ENCODE measurements around the gene FANCE. TPM values are rescaled to one million over a fixed set of nuclear protein-coding genes. Genes with fewer than 3 reads are reported as not detected.

FANCE gene
- total and polyA plus RNA-seq, 9 of the 15 experiments (the other 6 are each of a cell fraction or from before 2014, with no cell fraction given) = 5.7 to 30.2 (median 17.0) TPM

DNA sequence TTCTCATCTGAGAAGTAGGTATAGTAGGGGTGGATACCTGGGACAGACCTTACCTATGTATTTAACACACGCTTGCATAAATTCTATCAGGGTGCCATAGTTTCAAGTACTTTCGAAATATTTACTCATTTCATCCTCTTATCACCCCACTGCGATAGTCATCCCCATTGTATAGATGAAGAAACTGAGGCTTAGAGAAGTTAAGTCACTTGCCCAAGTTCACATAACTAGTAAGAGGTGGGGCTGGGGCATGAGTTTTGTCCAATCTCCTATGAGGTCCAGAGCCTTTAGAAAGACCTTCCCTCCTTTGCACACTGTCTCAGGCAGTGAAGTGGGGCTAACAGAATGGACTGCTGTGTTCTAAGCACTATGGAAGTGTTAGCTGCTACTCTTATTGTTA lies 54.4 kb downstream of the FANCE start:
- Histone ChIP-seq H3K4me3 (no peak overlapping the region), H3K27me3 (ENCODE audit: control insufficient read depth in 2 of 2, insufficient read depth in 2 of 2, low read length in 2 of 2) (peaks cover 45 to 69% of the 10 kb centered on the region in 2 experiments), H2AFZ (ENCODE audit: low read depth, low read length) (no peak overlapping the region), H3K4me2 (ENCODE audit: insufficient read depth, low read length) (no peak overlapping the region), H3K9me1 (ENCODE audit: control insufficient read depth, insufficient read depth, low read length) (no peaks in the 10 kb centered on the region), H3K4me1 (replicated peaks in 1 of 2; ENCODE audit: control insufficient read depth in 2 of 2, insufficient read depth in 2 of 2, low read length in 2 of 2) (peaks cover 0 to 13% of the 10 kb centered on the region in 2 experiments; a peak in 2 of 5 replicates), H3K27ac (ENCODE audit: extremely low read depth, low read depth, low read length) (no peak overlapping the region), H3K36me3 (ENCODE audit: control insufficient read depth, insufficient read depth, low read length) (no peaks in the 10 kb centered on the region), H3K79me2 (ENCODE audit: control insufficient read depth, insufficient read depth, low read length) (no peaks in the 10 kb centered on the region), H4K20me1 (replicated peaks; ENCODE audit: control insufficient read depth, insufficient read depth, low read length) (peaks cover 7% of the 10 kb centered on the region; the same call in 1 of the 2 replicates), H3K9me3 (replicated peaks; ENCODE audit: control insufficient read depth, insufficient read depth, low read depth, low read length) (no peaks in the 10 kb centered on the region), H3K9ac (ENCODE audit: insufficient read depth in 1 of 2, low read depth in 2 of 2, low read length in 2 of 2) (no peak overlapping the region)
- no peak for FAIRE-seq
- WGBS (ENCODE audit: insufficient coverage, low coverage, missing lambda C conversion rate) = 16% methylated on average over 3 of the region's 3 CpGs
- ChIA-PET CTCF (ENCODE audit: low intra/inter-chr PET ratio) (interaction anchor here (0.6 kb wide), 2 partner anchors 60 to 918 kb away, joined by 3 to 4 read pairs; no protein-coding TSS in a partner anchor), POLR2A (interaction anchor here (0.5 to 3.5 kb wide), 5 partner anchors 10 to 451 kb away, joined by 3 to 20 read pairs (median 3); partner anchors contain the start of gene TEAD3)
- BruUV-seq (replicated peaks) = no TSS peak
- intact Hi-C loops (cut with micrococcal nuclease) = no loop called here
- DNase-seq (ENCODE audit: extremely low read depth in 1 of 4, low spot score in 3 of 4) = no peak
- in situ Hi-C loops (cut with MboI) = no loop called here
- TF ChIP-seq SMARCA5 (IDR thresholded peaks at IDR 0.05) = peak; percentile 82; the same call in 1 of the 2 replicates
- TF ChIP-seq HDAC2 (IDR thresholded peaks at IDR 0.05) = 0 out of 2 replicates have a peak, but pooled peaks have one; percentile 64
- TF ChIP-seq CHD4 (IDR thresholded peaks at IDR 0.05; ENCODE audit: insufficient read depth, insufficient replicate concordance, low read depth, low read length, poor library complexity, severe bottlenecking) = peak; percentile 38
- TF ChIP-seq, protein P1, sequence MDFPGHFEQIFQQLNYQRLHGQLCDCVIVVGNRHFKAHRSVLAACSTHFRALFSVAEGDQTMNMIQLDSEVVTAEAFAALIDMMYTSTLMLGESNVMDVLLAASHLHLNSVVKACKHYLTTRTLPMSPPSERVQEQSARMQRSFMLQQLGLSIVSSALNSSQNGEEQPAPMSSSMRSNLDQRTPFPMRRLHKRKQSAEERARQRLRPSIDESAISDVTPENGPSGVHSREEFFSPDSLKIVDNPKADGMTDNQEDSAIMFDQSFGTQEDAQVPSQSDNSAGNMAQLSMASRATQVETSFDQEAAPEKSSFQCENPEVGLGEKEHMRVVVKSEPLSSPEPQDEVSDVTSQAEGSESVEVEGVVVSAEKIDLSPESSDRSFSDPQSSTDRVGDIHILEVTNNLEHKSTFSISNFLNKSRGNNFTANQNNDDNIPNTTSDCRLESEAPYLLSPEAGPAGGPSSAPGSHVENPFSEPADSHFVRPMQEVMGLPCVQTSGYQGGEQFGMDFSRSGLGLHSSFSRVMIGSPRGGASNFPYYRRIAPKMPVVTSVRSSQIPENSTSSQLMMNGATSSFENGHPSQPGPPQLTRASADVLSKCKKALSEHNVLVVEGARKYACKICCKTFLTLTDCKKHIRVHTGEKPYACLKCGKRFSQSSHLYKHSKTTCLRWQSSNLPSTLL (IDR thresholded peaks at IDR 0.05) = no peak
- TF ChIP-seq RBM25 (IDR thresholded peaks at IDR 0.05; ENCODE audit: low read depth, low read length, severe bottlenecking) = peak; percentile 94
- TF ChIP-seq ZNF778 (CRISPR knock-in tag; IDR thresholded peaks at IDR 0.05) = no peak
- peak in 1 of 2 experiments; percentile 21; a peak in 1 of 3 replicates for TF ChIP-seq CBX3 (IDR thresholded peaks at IDR 0.05; ENCODE audit: borderline replicate concordance in 1 of 2, low read length in 2 of 2)
- peak; percentile 95 for TF ChIP-seq ADNP (tag; IDR thresholded peaks at IDR 0.05)
- peak; percentile 64 to 78 for TF ChIP-seq KDM1A (IDR thresholded peaks at IDR 0.05)
- no peak for TF ChIP-seq STAG1 (CRISPR knock-in tag; IDR thresholded peaks at IDR 0.05; ENCODE audit: borderline replicate concordance)
- no peak for TF ChIP-seq ZNF77 (CRISPR knock-in tag; IDR thresholded peaks at IDR 0.05)
- TF ChIP-seq BCOR (IDR thresholded peaks at IDR 0.05) = peak; percentile 96
- ATAC-seq = no peak
